Endothelial cell of hepatic sinusoid (primary cell): ENCODE measurements around the gene TMEM59L.
"Not testable (repeated sequence)": the region's sequence is repeated elsewhere in the genome, so short reads cannot be mapped to it uniquely, and the experiment has no call there.

Experiments used
- in situ Hi-C: cut with HindIII; loops from 2 replicates; pipeline ENCODE4 v1.10.0; 2017; ENCODE audit warnings: low sequenced_read_pairs

Gene TMEM59L

GRCh38 chr19:18593367-18594095, 19.1 kb upstream of the TMEM59L start:
- in situ Hi-C loops, result no loop called here

GRCh38 chr19:18594096-18594823, 18.4 kb upstream of the TMEM59L start:
- in situ Hi-C loops, result no loop called here

- in situ Hi-C loops, result no loop called here
Measured at GRCh38 chr19:18594824-18595373, 17.8 kb upstream of the TMEM59L start.

GRCh38 chr19:18595475-18595874, 17.2 kb upstream of the TMEM59L start:
- in situ Hi-C loops, result no loop called here

- in situ Hi-C loops, result no loop called here
Measured at GRCh38 chr19:18596752-18597157, 15.9 kb upstream of the TMEM59L start.

- in situ Hi-C loops, result no loop called here
Measured at GRCh38 chr19:18597809-18598660, 14.6 kb upstream of the TMEM59L start.

GRCh38 chr19:18599485-18599884, 13.2 kb upstream of the TMEM59L start:
- in situ Hi-C loops, result no loop called here

- in situ Hi-C loops, result not testable (repeated sequence)
Measured at GRCh38 chr19:18600692-18601397, 11.8 kb upstream of the TMEM59L start.

GRCh38 chr19:18601875-18602274, 10.8 kb upstream of the TMEM59L start:
- in situ Hi-C loops, result no loop called here

GRCh38 chr19:18603255-18603957, 9.3 kb upstream of the TMEM59L start:
- in situ Hi-C loops, result no loop called here

- in situ Hi-C loops, result no loop called here
Measured at GRCh38 chr19:18603958-18604819, 8.5 kb upstream of the TMEM59L start.

GRCh38 chr19:18604820-18605159, 7.9 kb upstream of the TMEM59L start:
- in situ Hi-C loops, result no loop called here

GRCh38 chr19:18605196-18605545, 7.5 kb upstream of the TMEM59L start:
- in situ Hi-C loops, result no loop called here

GRCh38 chr19:18605546-18606280, 7.0 kb upstream of the TMEM59L start:
- in situ Hi-C loops, result no loop called here

GRCh38 chr19:18606281-18607225, 6.1 kb upstream of the TMEM59L start, which contains the start of gene CRLF1:
Gene CRLF1 (minus strand): TSS chr19:18606799. CDS start chr19:18606656, 143 bp downstream.
- in situ Hi-C loops, result no loop called here

GRCh38 chr19:18607226-18608101, 5.2 kb upstream of the TMEM59L start:
- in situ Hi-C loops, result no loop called here
